Body of pancreas (tissue), 4 donors: Measurements from ENCODE around the gene KTI12. TPM values are rescaled to one million over a fixed set of nuclear protein-coding genes. Genes with fewer than 3 reads are reported as not detected.
"Not testable (repeated sequence)": the region's sequence is repeated elsewhere in the genome, so short reads cannot be mapped to it uniquely, and the experiment has no call there.

Experiments used
- ATAC-seq: fragments of 150-250 bp; one replicate; pipeline ENCODE4 v1.9.1; 2016
- DNase-seq, 4 donors: peaks; one replicate each; pipeline ENCODE4 v3.0.0-alpha.2; 2019
- H3K27ac ChIP-seq, 4 donors: fragments of 200-600 bp; sonication (generic); 1 replicate in 3 of 4; 2 replicates in 1 of 4; pipeline versions ENCODE4 v1.5.1 to v1.6.1; 2016 to 2019; ENCODE audit warnings: mild to moderate bottlenecking in 1 of 4, mixed read lengths in 1 of 4, moderate library complexity in 1 of 4
- H3K27me3 ChIP-seq, 2 donors: fragments of 200-600 bp; sonication (generic); one replicate each; pipeline ENCODE4 v1.6.0; 2016; ENCODE audit warnings: mild to moderate bottlenecking in 1 of 2
- H3K36me3 ChIP-seq, 2 donors: fragments of 200-600 bp; sonication (generic); replicated peaks in 1 of 2; 2 replicates each; pipeline ENCODE4 v1.5.1; 2016; ENCODE audit warnings: low read depth in 2 of 2; ENCODE audit not compliant: insufficient read depth in 1 of 2
- H3K4me1 ChIP-seq: fragments of 200-600 bp; sonication (generic); one replicate; pipeline ENCODE4 v1.6.0; 2016
- H3K4me3 ChIP-seq, 2 donors: fragments of 200-600 bp; sonication (generic); 1 replicate in 1 of 2; 2 replicates in 1 of 2; pipeline ENCODE4 v1.5.1; 2016 to 2019
- H3K9me3 ChIP-seq, 3 donors: fragments of 200-600 bp; sonication (generic); 1 replicate in 2 of 3; 2 replicates in 1 of 3; pipeline ENCODE4 v1.5.1; 2016
- CTCF ChIP-seq, 7 experiments: fragments of 450-650 bp in 4 of 7; fragments of 200-600 bp in 3 of 7; sonication (generic) in 3 of 7; IDR thresholded peaks; one replicate each; pipeline ENCODE4 v1.5.1; 2016 to 2019; ENCODE audit warnings: antibody characterized with exemption in 7 of 7
- POLR2A ChIP-seq, 3 donors: fragments of 450-650 bp; IDR thresholded peaks; one replicate each; pipeline ENCODE4 v1.6.1; 2016; ENCODE audit warnings: antibody characterized with exemption in 3 of 3, mild to moderate bottlenecking in 2 of 3
- WGBS, 2 donors: methylation state at CpG; one replicate each; pipeline ENCODE4 v1.1.5; 2017; 5-methylcytosine and 5-hydroxymethylcytosine counted together
- intact Hi-C: fragments of 100-400 bp; cut with DNase I; formaldehyde crosslinking; loops from one replicate; pipeline ENCODE4 v1.15.1; 2023
- total RNA-seq, 2 donors: library from RNA; depleted of rRNA; stranded (reverse); fragments of >200 nt; gene quantifications; one replicate each; pipeline ENCODE4 v1.1.0, GENCODE V29; 2016

Gene KTI12
- total RNA-seq, 2 donors from 2014 or later, result 7.6 to 8.8 TPM

GRCh38 chr1:52032785-52033131 lies 852 bp downstream of the KTI12 start:
- Histone ChIP-seq H3K27me3 (no peaks in the 10 kb centered on the region), H3K9me3 (no peaks in the 10 kb centered on the region), H3K27ac (peak overlapping the region in 3 of 4 donors; percentile 73 to 94 (median 88)), H3K36me3 (no peaks in the 10 kb centered on the region), H3K4me3 (peak overlapping the region; percentile 41 to 81), H3K4me1 (peaks cover 64% of the 10 kb centered on the region)
- TF ChIP-seq POLR2A (IDR thresholded peaks at IDR 0.05), result no peak
- no peak for TF ChIP-seq CTCF (IDR thresholded peaks at IDR 0.05)
- ATAC-seq, result peak; percentile 7
- peak; percentile 32 to 51 (median 40) for DNase-seq
- WGBS, 2 donors, result 0 to 20% methylated on average over 1 to 24 of the region's 24 CpGs
- intact Hi-C loops, result no loop called here

GRCh38 chr1:52032124-52032784 lies 1.4 kb downstream of the KTI12 start:
- H3K27me3 ChIP-seq, result no peaks in the 10 kb centered on the region
- H3K9me3 ChIP-seq, result no peaks in the 10 kb centered on the region
- H3K4me3 ChIP-seq, result peak overlapping the region; percentile 41 to 81
- 26 to 48% methylated on average over 2 to 5 of the region's 5 CpGs for WGBS, 2 donors
- TF ChIP-seq CTCF (IDR thresholded peaks at IDR 0.05) (no peak), POLR2A (IDR thresholded peaks at IDR 0.05) (no peak)
- H3K4me1 ChIP-seq, result peaks cover 59% of the 10 kb centered on the region
- no peaks in the 10 kb centered on the region for H3K36me3 ChIP-seq
- intact Hi-C loops, result no loop called here
- ATAC-seq (no peak), DNase-seq (no peak)
- peak overlapping the region in 2 of 4 donors; percentile 73 to 94 for H3K27ac ChIP-seq

GRCh38 chr1:52028839-52029238 lies 4.8 kb downstream of the KTI12 start:
- H3K36me3 ChIP-seq, H3K9me3 ChIP-seq, ATAC-seq, H3K4me3 ChIP-seq, H3K27me3 ChIP-seq, intact Hi-C loops: not testable (repeated sequence)
- WGBS, 2 donors, result 25 to 30% methylated on average over 5 of the region's 5 CpGs
- Histone ChIP-seq H3K27ac (peak overlapping the region in 3 of 4 donors; percentile 2 to 74 (median 44)), H3K4me1 (peaks cover 54% of the 10 kb centered on the region)
- peak in 1 of 3 donors; percentile 31 for TF ChIP-seq POLR2A (IDR thresholded peaks at IDR 0.05)
- peak in 1 of 4 donors; percentile 35 for DNase-seq

- Histone ChIP-seq H3K4me1 (peaks cover 51% of the 10 kb centered on the region), H3K27ac (peak overlapping the region; percentile 11 to 74 (median 36)), H3K27me3 (no peaks in the 10 kb centered on the region), H3K4me3 (no peak overlapping the region), H3K9me3 (no peaks in the 10 kb centered on the region), H3K36me3 (peaks cover 0 to 7% of the 10 kb centered on the region in 2 donors)
- intact Hi-C loops, result no loop called here
- WGBS, 2 donors, result 13 to 22% methylated on average over 1 of the region's 1 CpG
- TF ChIP-seq POLR2A (IDR thresholded peaks at IDR 0.05) (no peak), CTCF (IDR thresholded peaks at IDR 0.05) (peak in 1 of 7 experiments; percentile 8)
- ATAC-seq, result peak; percentile 69
- peak in 2 of 4 donors; percentile 28 to 43 for DNase-seq
These were observed 5.3 kb downstream of the KTI12 start for GRCh38 chr1:52028328-52028727.

GRCh38 chr1:52026278-52026677 lies 7.3 kb downstream of the KTI12 start:
- ATAC-seq (no peak), DNase-seq (no peak)
- Histone ChIP-seq H3K36me3 (peaks cover 0 to 16% of the 10 kb centered on the region in 2 donors), H3K27me3 (no peaks in the 10 kb centered on the region), H3K27ac (no peak overlapping the region), H3K4me1 (peaks cover 36% of the 10 kb centered on the region), H3K9me3 (no peaks in the 10 kb centered on the region), H3K4me3 (no peak overlapping the region)
- TF ChIP-seq POLR2A (IDR thresholded peaks at IDR 0.05) (no peak), CTCF (IDR thresholded peaks at IDR 0.05) (no peak)
- intact Hi-C loops, result no loop called here
- 97 to 100% methylated on average over 2 of the region's 2 CpGs for WGBS, 2 donors
